Measurements from ENCODE around the gene FBLN2.

FBLN2 gene

GRCh38 chr3:13565581-13566452, 16.9 kb downstream of the FBLN2 start:
- H3K4me3 ChIP-seq (ENCODE audit: low read depth, low read length): no peak overlapping the region

GRCh38 chr3:13566453-13566748, 17.5 kb downstream of the FBLN2 start:
- no peak overlapping the region for H3K4me3 ChIP-seq (ENCODE audit: low read depth, low read length)

GRCh38 chr3:13566769-13567310, 17.9 kb downstream of the FBLN2 start:
- no peak overlapping the region for H3K4me3 ChIP-seq (ENCODE audit: low read depth, low read length)

DNA sequence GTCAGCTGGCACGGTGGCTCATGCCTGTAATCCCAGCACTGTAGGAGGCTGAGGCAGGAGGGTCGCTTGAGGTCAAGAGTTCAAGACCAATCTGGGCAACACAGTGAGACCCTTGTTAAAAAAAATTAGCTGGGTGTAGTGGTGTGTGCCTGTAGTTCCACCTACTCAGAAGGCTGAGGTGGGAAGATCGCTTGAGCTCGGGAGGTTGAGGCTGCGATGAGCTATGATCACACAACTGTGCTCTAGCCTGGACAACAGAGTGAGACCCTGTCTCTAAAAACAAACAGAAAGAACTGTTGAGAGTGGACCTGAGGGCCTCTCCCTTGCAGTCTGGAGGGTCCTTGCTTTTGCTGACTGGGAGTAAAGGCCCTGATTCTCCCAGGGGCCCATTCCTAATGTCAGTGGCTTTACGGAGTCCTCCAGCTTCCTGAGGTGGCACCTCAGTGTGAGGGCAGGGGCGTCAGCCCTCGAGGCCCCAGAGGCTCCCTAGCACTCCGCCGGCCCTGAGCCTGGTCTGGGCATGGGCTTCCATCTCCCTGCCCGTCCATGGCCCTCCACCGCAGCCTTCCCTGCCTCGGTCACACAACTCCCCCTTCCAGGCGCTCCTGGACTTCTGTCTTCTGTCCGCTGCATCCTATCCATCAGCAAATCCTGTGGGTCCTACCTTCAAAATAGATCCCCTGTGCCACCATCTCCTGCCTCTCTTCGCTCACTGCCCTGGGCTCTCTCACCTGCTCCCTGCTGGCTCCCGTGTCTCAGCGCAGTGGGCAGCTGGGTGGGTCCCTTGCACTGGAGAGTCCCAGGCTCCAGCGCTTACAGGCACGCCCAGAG, 19.0 kb downstream of the FBLN2 start:
- H3K4me3 ChIP-seq (ENCODE audit: low read depth, low read length): no peak overlapping the region

- H3K4me3 ChIP-seq (ENCODE audit: low read depth, low read length): no peak overlapping the region
Observed at GRCh38 chr3:13568515-13569028, 19.6 kb downstream of the FBLN2 start.

DNA sequence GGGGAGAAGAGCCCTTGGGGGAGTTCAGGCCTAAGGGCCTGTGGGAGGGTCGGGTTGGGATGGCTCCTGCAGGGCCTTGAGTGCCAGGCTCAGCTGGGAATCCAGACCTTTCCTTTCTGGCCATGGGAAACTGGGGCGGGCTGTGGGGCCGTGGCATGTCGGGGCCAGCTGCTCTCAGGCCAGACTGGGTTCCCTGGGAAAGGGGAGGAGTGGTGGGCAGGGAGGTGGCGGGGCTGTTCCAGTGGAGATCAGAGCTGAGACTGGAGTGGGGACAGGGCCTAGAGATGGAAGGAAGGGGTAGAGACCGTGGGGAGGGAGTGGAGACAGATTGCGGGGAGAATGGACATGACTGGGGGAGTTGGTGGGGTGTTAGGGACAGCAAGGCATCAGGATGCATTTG, 20.3 kb downstream of the FBLN2 start:
- no peak overlapping the region for H3K4me3 ChIP-seq (ENCODE audit: low read depth, low read length)

DNA sequence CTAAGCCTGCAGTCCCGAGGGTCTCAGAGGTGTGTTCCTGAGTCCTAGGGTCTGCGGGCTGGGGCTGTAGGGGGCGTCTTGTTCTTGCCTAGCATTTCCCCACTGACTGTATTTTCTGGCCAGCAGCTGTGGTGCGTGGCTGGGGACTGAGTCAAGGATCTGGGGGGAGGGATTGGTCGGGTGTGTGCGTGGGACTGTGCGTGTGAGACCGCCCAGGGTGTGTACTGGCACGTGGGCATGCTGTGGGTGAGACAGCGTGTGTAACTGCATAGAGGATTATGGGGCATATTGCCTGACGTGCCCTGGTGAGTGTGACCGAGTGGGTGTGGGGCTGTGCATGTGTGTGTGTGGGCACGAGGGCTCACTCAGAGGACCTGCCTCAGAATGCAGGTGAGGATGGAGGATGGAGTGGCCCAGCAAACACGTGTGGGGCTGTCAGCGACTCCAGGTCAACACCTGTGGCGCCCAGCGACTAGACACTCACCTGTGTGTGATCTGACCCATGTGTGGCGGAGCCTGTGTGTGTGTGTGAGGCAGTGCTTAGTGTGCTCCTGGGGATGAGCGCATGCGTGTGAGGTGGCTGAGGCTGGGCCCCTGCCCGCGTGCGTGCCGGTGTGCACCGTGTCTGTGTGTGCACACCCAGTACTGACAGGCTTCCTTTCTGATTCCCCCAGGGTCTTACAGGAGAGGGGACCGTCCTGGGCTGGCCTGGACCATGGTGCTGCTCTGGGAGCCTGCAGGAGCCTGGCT, 20.9 kb downstream of the FBLN2 start:
- no peak overlapping the region for H3K4me3 ChIP-seq (ENCODE audit: low read depth, low read length)

DNA sequence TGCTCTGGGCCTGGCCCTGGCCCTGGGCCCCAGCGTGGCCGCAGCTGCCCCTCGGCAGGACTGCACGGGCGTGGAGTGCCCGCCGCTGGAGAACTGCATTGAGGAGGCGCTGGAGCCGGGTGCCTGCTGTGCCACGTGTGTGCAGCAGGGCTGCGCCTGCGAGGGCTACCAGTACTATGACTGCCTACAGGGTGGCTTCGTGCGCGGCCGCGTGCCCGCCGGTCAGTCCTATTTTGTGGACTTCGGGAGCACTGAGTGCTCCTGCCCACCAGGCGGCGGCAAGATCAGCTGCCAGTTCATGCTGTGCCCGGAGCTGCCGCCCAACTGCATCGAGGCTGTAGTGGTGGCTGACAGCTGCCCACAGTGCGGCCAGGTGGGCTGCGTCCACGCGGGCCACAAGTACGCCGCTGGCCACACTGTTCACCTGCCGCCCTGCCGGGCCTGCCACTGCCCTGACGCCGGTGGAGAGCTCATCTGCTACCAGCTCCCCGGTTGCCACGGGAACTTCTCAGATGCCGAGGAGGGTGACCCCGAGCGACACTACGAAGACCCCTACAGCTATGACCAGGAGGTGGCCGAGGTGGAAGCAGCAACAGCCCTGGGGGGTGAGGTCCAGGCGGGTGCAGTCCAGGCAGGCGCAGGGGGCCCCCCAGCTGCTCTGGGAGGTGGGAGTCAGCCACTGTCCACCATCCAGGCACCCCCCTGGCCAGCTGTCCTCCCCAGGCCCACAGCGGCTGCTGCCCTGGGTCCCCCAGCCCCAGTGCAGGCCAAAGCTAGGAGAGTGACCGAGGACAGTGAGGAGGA, 21.7 kb downstream of the FBLN2 start:
- no peak overlapping the region for H3K4me3 ChIP-seq (ENCODE audit: low read depth, low read length)

- no peak overlapping the region for H3K4me3 ChIP-seq (ENCODE audit: low read depth, low read length)
Observed at GRCh38 chr3:13571264-13571663, 22.3 kb downstream of the FBLN2 start.

- no peak overlapping the region for H3K4me3 ChIP-seq (ENCODE audit: low read depth, low read length)
Observed at GRCh38 chr3:13571831-13572750, 23.2 kb downstream of the FBLN2 start.

DNA sequence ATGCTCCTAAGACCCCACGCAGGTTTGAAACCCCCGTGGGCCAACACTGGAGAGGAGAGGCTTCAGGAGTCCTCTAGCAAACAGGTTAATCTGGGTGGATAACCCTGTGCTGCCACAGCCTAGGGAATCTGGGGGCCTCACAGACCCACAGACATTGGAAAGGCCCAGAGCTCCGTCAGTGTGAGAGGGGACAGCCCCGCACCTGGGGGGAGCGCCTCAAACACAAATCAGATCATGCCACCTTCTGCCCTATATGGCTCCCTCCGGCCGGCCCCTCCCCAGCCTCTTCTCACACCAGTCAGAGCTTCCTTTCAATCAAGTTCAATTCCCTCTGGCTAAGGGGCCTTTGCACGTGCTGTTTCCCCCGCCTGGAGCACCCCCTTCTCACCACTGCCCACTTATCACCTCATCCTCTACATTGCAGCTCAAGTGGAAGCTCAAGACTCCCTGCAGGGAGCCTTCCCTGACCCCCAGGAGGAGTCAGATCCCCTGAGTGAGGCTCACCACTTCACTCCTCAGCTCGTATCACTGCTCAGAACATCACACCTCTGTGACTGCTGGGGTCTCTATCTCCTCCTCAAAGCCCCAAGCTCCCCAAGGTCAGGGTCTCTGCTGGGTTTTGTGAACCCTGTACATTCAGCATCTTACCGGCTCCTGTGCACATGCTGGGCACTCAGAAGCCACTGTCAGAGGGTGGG, 24.1 kb downstream of the FBLN2 start:
- no peak overlapping the region for H3K4me3 ChIP-seq (ENCODE audit: low read depth, low read length)

DNA sequence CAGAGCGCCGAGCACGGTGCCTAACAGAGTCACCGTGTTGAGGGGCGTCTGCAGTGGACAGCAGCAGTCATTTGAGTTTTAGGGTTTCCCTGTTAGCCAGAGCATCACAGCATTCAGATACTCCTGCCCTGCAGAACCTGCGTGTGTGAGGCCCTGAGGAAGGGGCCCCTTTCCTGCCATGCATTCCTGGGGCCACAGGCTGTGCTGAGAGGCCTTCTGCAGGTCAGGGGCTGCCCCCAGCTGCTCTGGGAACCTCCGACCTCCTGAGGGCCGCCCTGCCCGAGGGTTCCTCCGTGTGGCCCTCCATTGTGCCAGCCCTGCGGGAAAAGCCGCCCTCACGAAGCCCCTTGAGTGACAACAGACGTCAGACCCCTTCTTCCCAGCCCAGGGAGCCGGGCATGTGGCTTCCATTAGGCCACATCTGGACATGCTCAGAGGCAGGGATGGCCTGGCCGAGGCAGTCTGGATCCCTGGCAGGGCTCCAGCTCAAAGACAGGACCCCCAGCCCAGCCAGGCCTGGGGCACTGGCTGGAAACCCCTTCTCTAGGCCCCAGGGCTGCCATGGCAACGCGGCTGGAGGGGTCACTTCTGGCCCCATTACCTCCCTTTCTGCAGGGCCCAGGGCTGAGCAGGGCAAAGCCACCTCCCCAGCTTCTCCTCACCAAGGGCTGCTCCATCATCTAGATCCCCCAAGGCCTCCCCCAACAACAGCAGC, 25.3 kb downstream of the FBLN2 start:
- no peak overlapping the region for H3K4me3 ChIP-seq (ENCODE audit: low read depth, low read length)

DNA sequence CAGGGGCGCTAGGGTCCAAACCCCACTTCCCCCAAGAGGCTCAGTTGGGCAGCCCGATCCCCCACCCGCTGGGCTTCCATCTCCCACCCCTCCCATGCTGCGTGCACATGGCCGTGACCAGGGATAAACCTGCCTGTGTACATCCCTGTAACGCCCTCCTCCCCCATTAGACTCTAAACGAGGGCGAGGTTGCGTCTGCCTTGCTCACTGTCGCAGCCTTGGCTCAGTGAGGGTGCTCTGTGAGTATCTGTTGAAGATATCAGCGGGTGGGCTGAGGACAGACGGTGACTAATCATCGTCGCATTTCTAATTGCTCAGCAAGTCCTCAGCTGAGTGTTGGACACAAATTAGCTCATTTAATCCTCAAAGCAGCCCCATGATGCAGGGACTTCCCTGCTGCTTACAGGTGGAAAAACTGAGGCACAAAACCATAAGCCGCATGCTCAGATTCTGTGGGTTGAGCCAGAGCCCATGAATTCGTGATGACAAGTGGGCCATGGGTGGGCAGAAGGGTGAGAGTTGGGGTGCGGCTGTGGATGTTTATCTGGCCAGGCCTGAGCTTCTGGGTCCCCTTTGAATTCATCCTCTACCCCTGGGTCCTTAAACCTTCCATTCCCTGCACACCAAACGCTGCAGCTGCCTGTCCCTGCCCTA, 26.0 kb downstream of the FBLN2 start:
- H3K4me3 ChIP-seq (ENCODE audit: low read depth, low read length): no peak overlapping the region

GRCh38 chr3:13575459-13576061, 26.6 kb downstream of the FBLN2 start:
- no peak overlapping the region for H3K4me3 ChIP-seq (ENCODE audit: low read depth, low read length)

GRCh38 chr3:13577181-13578121, 28.5 kb downstream of the FBLN2 start:
- no peak overlapping the region for H3K4me3 ChIP-seq (ENCODE audit: low read depth, low read length)

DNA sequence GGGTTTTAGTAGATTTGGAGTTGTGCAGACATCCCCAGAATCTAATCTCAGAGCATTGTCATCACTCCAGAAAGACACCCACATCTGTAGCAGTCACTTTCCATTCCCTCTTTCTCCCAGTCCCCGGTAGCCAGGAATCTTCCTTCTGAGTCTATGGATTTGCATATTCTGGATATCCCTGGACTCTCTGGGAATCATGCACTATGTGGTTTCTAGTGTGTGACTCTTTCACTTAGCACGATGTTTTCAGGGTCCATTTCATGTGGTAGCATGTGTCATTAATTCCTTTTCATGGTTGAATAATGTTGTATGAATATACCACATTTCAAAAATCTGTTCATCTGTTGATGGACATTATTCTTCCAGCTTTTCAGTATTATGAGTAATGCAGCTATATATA, 29.3 kb downstream of the FBLN2 start:
- no peak overlapping the region for H3K4me3 ChIP-seq (ENCODE audit: low read depth, low read length)

All from iPS-11a (cell line).